GM23248 (cell line): Measurements from ENCODE around the gene CASQ2. TPM values are rescaled to one million over a fixed set of nuclear protein-coding genes. Genes with fewer than 3 reads are reported as not detected.

ENCODE experiments used
- DNase-seq: peaks from one replicate; pipeline ENCODE4 v3.0.0-alpha.2; 2015
- H2AFZ ChIP-seq: fragments of 200-600 bp; sonication (generic); 2 replicates; pipeline ENCODE4 v1.6.1; 2016; ENCODE audit warnings: antibody characterized with exemption
- H3F3A ChIP-seq: fragments of 200-600 bp; sonication (generic); 2 replicates; pipeline ENCODE4 v1.6.1; 2016; ENCODE audit warnings: mild to moderate bottlenecking, antibody characterized with exemption, mixed run types; ENCODE audit not compliant: insufficient read depth
- H3K27ac ChIP-seq: fragments of 200-600 bp; sonication (generic); 2 replicates; pipeline ENCODE4 v1.5.1; 2016; ENCODE audit warnings: mild to moderate bottlenecking
- H3K27me3 ChIP-seq: fragments of 200-600 bp; sonication (generic); replicated peaks from 2 replicates; pipeline ENCODE4 v1.6.1; 2016; ENCODE audit warnings: mild to moderate bottlenecking; ENCODE audit not compliant: insufficient read depth
- H3K36me3 ChIP-seq: fragments of 200-600 bp; sonication (generic); 2 replicates; pipeline ENCODE4 v1.6.1; 2016; ENCODE audit warnings: low read depth, mild to moderate bottlenecking
- H3K4me1 ChIP-seq: fragments of 200-600 bp; sonication (generic); 2 replicates; pipeline ENCODE4 v1.6.1; 2016; ENCODE audit warnings: mild to moderate bottlenecking; ENCODE audit not compliant: insufficient read depth
- H3K4me2 ChIP-seq: fragments of 200-600 bp; sonication (generic); one replicate; pipeline ENCODE4 v1.6.1; 2016; ENCODE audit warnings: mild to moderate bottlenecking; ENCODE audit not compliant: unreplicated experiment
- H3K4me3 ChIP-seq: fragments of 200-600 bp; sonication (generic); 2 replicates; pipeline ENCODE4 v1.5.1; 2016; ENCODE audit warnings: mild to moderate bottlenecking
- H3K79me2 ChIP-seq: fragments of 200-600 bp; sonication (generic); 2 replicates; pipeline ENCODE4 v1.6.1; 2016; ENCODE audit warnings: mild to moderate bottlenecking; ENCODE audit not compliant: insufficient read depth
- H3K9ac ChIP-seq: fragments of 200-600 bp; sonication (generic); 2 replicates; pipeline ENCODE4 v1.6.1; 2016; ENCODE audit warnings: mild to moderate bottlenecking
- H3K9me2 ChIP-seq: fragments of 200-600 bp; sonication (generic); 2 replicates; pipeline ENCODE4 v1.6.1; 2016; ENCODE audit warnings: mixed run types, mild to moderate bottlenecking, moderate library complexity; ENCODE audit not compliant: insufficient read depth
- H3K9me3 ChIP-seq: fragments of 200-600 bp; sonication (generic); one replicate; pipeline ENCODE4 v1.6.1; 2017; ENCODE audit warnings: low read depth
- H4K20me1 ChIP-seq: fragments of 200-600 bp; sonication (generic); 2 replicates; pipeline ENCODE4 v1.6.0; 2016; ENCODE audit not compliant: insufficient read depth
- EZH2 ChIP-seq: fragments of 200-600 bp; sonication (generic); IDR thresholded peaks from 2 replicates; pipeline ENCODE4 v1.6.1; 2018; ENCODE audit warnings: antibody characterized with exemption, mild to moderate bottlenecking; ENCODE audit not compliant: insufficient read depth, poor library complexity, severe bottlenecking
- EZH2phosphoT487 ChIP-seq: fragments of 200-600 bp; sonication (generic); IDR thresholded peaks from 2 replicates; pipeline ENCODE4 v1.6.1; 2018; ENCODE audit warnings: antibody characterized with exemption, moderate library complexity, mild to moderate bottlenecking, low read depth; ENCODE audit not compliant: insufficient read depth
- WGBS, 2 experiments: methylation state at CpG; one replicate each; pipeline ENCODE4 v1.1.6; 2015 to 2017; ENCODE audit warnings: low lambda C conversion rate in 2 of 2, low coverage in 1 of 2; ENCODE audit errors: missing lambda C conversion rate in 2 of 2; 5-methylcytosine and 5-hydroxymethylcytosine counted together
- in situ Hi-C: fragments of 300-500 bp; cut with MboI; formaldehyde crosslinking; loops from 2 replicates; pipeline ENCODE4 v1.15.0; 2020
- polyA plus RNA-seq: library from polyadenylated mRNA; unstranded; fragments of >200 nt; fragmentation: Nextera tagmentation; extraction: Ambion mirVana; gene quantifications from 2 replicates; pipeline ENCODE4 v1.2.1, GENCODE V29; 2016
- total RNA-seq: library from RNA; depleted of rRNA; stranded (reverse); fragments of >200 nt; shearing (Covaris generic); gene quantifications from 2 replicates; pipeline ENCODE4 v1.2.3, GENCODE V29; 2014

Gene CASQ2
- total and polyA plus RNA-seq, 2 experiments from 2014 or later, result not detected

DNA sequence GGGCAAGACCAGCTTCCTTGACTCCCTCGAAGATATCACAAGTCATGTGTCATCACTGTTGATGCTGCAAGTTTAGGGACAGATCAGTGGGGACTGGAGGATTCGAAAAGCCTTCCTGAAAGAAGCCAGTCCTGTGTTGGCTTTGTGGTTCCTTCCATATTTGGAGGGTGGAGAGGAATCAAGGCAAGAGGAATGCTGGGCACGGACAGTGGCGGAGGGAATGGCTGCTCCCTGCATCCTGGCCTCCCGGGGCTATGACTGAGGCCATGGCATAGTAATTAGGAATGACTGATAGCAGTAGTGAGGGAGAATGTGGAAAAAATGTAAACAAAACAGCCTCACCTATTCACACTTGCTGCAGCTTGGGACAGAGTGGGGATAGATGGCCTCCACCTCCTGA, 90.4 kb downstream of the CASQ2 start:
- in situ Hi-C loops, result no loop called here
- Histone ChIP-seq H3K79me2 (no peaks in the 10 kb centered on the region), H3K9me3 (no peaks in the 10 kb centered on the region), H3F3A (peaks cover 12% of the 10 kb centered on the region), H2AFZ (no peak overlapping the region), H3K4me1 (peaks cover 16% of the 10 kb centered on the region), H3K4me3 (no peak overlapping the region), H3K4me2 (no peak overlapping the region), H3K9ac (no peak overlapping the region), H4K20me1 (no peaks in the 10 kb centered on the region), H3K27me3 (no peaks in the 10 kb centered on the region), H3K27ac (no peak overlapping the region), H3K36me3 (no peaks in the 10 kb centered on the region), H3K9me2 (no peaks in the 10 kb centered on the region)
- no peak for DNase-seq
- WGBS, 2 experiments, result 75 to 76% methylated on average over 5 of the region's 5 CpGs
- TF ChIP-seq EZH2phosphoT487 (no peak), EZH2 (no peak)

DNA sequence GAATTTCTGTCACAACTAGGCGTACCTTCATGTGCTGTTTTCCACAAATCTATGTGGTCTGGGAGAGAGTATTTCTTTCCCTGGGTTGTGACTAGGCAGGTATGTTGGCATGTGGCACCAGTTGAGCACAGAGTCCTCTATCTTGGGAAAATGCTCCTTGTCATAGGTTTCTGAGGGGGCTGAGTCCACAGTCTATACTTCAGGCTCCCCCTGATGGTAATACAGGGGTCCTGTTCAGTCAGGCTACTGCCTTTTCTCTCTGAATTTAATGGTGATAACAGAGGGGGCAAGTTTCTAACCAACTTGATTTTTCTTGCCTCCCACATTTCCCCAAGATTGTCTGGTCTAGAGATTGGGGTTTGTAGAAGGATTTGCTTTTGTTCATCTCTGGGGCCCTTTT, 90.9 kb downstream of the CASQ2 start:
- H3F3A ChIP-seq, result peaks cover 12% of the 10 kb centered on the region
- no peaks in the 10 kb centered on the region for H3K79me2 ChIP-seq
- no peak overlapping the region for H3K4me3 ChIP-seq
- H3K4me2 ChIP-seq, result no peak overlapping the region
- no peak overlapping the region for H2AFZ ChIP-seq
- no peaks in the 10 kb centered on the region for H4K20me1 ChIP-seq
- no peaks in the 10 kb centered on the region for H3K9me3 ChIP-seq
- H3K27ac ChIP-seq, result no peak overlapping the region
- no peak overlapping the region for H3K9ac ChIP-seq
- 100% methylated on average over 1 of the region's 1 CpG for WGBS, 2 experiments
- H3K27me3 ChIP-seq, result no peaks in the 10 kb centered on the region
- H3K36me3 ChIP-seq, result no peaks in the 10 kb centered on the region
- peaks cover 16% of the 10 kb centered on the region for H3K4me1 ChIP-seq
- no peak for TF ChIP-seq EZH2phosphoT487
- in situ Hi-C loops, result no loop called here
- no peak for DNase-seq
- no peaks in the 10 kb centered on the region for H3K9me2 ChIP-seq

DNA sequence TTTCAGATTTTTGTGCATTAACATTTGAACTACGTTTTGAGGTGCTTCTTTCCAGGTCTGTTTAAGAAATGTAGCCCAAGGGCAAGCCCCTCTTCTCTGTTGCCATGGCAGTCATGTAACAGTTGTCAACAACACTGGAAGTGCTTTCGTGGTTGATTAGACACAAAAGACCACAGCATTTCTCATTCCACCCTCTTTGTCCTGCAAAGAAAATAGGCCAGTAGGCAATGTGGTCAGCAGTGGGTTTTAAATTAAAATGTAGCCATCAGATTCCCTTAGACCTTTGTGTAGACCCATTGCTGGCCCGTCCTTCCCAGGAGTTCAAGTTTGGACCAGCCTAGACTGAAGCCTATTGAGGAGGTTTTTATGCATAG, 91.3 kb downstream of the CASQ2 start:
- Histone ChIP-seq H3K27me3 (no peaks in the 10 kb centered on the region), H4K20me1 (no peaks in the 10 kb centered on the region), H3K9me2 (no peaks in the 10 kb centered on the region), H3K4me1 (peaks cover 16% of the 10 kb centered on the region), H2AFZ (no peak overlapping the region), H3K27ac (no peak overlapping the region), H3K4me2 (no peak overlapping the region), H3K79me2 (no peaks in the 10 kb centered on the region), H3K9ac (no peak overlapping the region), H3K9me3 (no peaks in the 10 kb centered on the region), H3K36me3 (no peaks in the 10 kb centered on the region), H3F3A (peaks cover 12% of the 10 kb centered on the region), H3K4me3 (no peak overlapping the region)
- TF ChIP-seq EZH2phosphoT487, result no peak
- TF ChIP-seq EZH2, result no peak
- no peak for DNase-seq
- in situ Hi-C loops, result no loop called here
- 63 to 67% methylated on average over 3 of the region's 3 CpGs for WGBS, 2 experiments

DNA sequence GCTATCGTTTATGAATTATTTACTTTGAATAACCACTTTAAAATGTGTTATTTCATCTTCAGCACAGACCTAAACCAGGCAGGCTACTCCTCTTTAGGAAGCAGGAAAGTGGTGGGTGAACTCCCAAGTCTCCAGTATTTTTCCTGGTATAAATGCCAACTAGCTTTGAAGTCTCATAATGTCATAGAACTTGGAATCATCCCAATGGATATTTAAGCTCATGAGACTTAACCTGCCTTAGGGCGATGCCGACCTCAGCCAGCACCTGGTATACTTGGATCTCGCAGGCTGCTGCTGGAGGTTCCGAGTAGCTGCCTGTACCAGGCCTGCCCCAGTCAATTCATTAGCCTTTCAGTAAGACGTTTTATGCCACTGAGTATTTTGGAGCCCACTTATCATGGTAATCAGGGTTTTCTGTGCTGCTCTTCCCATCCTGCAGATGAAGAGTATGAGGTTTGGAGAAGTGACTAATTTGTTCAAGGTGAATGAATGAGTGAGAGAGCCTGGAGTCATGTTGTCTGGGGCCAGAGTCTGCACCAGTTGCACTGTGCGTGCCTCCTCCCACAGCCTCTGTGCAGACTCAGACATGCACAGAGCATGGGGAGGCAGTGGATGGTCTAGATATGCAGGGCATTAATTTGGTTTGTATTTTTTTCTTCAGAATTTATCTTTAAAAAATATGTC, 91.9 kb downstream of the CASQ2 start:
- Histone ChIP-seq H3F3A (peaks cover 12% of the 10 kb centered on the region), H3K36me3 (no peaks in the 10 kb centered on the region), H3K9me3 (no peaks in the 10 kb centered on the region), H3K79me2 (no peaks in the 10 kb centered on the region), H3K4me1 (peaks cover 16% of the 10 kb centered on the region), H3K27me3 (no peaks in the 10 kb centered on the region), H3K4me3 (no peak overlapping the region), H2AFZ (no peak overlapping the region), H3K9me2 (no peaks in the 10 kb centered on the region), H4K20me1 (no peaks in the 10 kb centered on the region), H3K27ac (no peak overlapping the region), H3K4me2 (no peak overlapping the region), H3K9ac (no peak overlapping the region)
- in situ Hi-C loops, result no loop called here
- WGBS, 2 experiments, result 89 to 93% methylated on average over 7 of the region's 7 CpGs
- no peak for TF ChIP-seq EZH2
- TF ChIP-seq EZH2phosphoT487, result no peak
- no peak for DNase-seq
